GM21367 (cell line): Measurements from ENCODE around the gene WDR54.
A peak's percentile ranks its signal among the peaks of the same experiment; 100 is the strongest.
"Not testable (repeated sequence)": the region's sequence is repeated elsewhere in the genome, so short reads cannot be mapped to it uniquely, and the experiment has no call there.

ENCODE experiments used
- ATAC-seq: cut with Tn5 transposase; IDR thresholded peaks from one replicate; pipeline ENCODE4 v1.9.1; 2021; ENCODE audit not compliant: unreplicated experiment

The WDR54 gene

GRCh38 chr2:74406035-74406434 is 15.5 kb upstream of the WDR54 start:
- peak; percentile 62 for ATAC-seq

DNA sequence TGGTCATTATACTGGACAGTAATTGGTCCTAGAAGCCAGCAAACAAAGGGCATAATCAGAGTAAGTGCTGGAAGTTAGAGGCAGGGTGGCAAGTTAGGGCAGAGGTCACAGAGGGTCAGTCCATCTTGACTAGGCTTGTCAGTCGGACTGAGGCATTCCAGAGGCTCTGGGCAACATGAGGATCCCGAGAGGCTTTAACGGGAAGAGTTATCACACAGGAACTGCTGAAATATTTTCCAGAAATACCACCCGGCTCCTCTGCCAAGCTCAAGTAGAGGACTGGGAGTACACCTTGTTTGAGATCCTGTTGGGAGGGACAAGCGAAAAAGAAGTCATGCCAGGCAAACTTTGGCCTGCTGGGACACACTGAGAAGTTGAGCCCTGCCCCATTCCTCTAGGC is 13.8 kb upstream of the WDR54 start:
- ATAC-seq = no peak

DNA sequence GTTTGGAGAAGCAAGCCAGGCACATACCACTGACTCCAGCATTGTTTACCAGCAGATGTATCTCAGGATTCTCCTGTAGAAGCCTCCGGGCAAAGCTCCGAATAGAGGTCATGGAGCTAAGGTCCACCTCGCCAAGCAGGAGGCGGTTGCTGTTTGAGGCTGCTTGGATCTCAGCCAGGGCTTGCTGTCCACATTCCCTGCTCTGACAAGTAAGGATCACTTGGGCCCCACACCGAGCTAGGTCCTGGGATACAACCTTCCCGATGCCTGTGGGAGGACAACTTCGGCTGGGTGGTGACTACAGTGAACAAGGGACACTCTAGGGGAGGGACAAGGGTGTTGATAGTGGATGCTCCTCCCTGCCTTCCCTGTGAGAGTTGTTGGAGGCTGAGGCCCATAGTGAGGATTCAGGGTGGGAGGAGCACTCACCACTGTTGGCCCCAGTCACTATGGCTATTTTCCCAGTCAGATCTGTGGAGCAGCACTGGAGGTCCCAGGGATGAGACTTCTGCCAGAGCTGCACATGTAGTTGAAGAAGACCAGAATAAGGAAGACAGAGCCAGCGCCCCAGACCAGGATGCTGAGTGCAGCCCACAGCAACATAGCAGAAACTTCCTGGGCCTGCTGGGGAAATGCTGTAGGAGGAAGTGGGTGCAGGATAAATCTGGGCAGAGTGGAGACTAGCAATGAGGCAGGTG is 8.4 kb upstream of the WDR54 start:
- ATAC-seq = no peak

DNA sequence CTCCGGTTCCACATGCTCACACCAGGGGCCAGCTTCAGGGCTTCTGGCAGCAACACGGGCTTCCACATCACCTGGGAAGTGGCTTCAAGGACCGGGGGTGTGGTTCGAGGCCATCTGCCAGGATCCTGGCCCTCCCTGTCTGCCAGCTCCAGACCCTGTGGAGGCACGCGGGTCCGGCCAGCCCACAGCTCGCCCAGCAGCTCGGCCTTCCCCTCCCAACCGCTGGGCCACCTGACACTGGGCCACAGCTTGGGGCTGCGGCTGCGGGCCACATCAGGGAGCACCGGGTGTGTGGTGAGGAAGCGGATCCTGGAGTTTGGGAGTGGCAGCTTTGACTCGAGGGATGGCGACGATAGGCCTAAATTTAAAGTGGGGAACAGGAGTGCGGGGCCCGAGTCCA is 7.1 kb upstream of the WDR54 start:
- ATAC-seq = no peak

- no peak for ATAC-seq
These were observed 6.4 kb upstream of the WDR54 start for GRCh38 chr2:74414881-74415761.

DNA sequence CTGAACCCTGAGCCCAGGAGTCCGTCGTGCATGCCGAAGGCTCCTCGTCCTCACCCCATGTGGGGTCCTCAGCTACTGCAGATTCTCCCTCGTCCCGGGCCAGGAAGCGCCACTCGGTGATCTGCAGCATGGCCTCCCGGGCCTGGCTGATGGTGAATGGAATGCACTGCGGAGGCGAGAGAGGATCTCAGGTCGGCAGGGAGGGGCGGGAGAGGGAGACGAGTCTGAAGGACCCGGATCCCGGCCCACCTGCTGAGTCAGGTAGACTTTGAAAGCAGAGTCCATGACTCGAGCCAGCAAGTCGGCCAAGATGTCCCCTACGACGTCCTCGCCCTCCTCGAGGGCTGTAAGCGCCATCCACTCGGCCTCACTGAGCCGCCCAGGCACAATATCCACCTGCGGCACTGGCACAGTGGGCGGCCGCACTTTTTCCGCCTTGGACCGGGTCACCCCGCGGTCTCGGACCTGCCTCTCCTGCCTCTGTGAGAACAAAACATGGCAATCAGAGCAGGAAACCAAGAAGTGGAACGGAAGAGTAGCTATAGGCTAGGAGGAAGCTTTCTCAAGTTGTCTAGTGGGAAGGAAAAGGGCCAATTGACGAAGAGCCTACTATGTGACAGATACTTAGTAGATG is 5.7 kb upstream of the WDR54 start:
- no peak for ATAC-seq

GRCh38 chr2:74416778-74417177 is 4.8 kb upstream of the WDR54 start:
- no peak for ATAC-seq

DNA sequence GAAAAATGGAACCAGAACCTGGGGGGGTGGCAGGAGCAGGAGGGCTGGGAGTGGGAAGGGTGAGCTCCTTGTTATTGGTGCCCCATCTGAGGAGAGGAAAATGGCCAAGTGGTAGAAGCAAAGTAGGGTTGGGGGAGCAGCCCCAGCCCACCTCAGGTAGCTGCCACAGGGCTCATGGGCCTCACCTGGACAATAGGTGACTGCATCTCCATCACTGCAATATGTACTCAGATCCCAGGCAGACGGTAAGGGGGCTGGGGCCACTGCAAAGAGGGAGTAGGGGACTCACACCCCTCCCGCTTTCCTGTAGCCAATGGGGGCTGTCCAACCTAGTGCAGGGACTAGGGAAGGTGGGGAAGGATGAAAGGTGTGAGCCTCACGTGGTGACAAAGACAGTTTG is 4.3 kb upstream of the WDR54 start:
- no peak for ATAC-seq

- ATAC-seq = no peak
These were observed 3.8 kb upstream of the WDR54 start for GRCh38 chr2:74417763-74418162.

DNA sequence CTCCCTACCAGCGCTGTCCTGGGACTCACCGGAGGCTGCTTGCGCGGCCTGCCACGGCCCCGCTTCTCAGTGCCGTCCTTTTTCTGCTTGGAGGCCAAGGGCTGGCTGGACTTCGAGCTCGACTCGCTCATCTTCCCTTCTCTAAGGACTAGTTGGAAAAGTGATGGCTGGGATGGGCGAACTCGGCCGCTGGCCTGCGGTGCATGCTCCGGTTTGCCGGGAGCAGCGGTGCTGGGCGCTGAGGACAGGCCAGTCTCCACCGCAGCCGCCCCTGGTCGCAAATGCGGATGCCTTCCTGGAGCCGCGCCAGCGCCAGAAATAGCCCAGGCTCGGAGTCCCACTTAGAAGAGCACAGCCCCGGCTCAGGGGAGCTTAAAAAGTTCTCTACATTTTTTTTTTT is 3.2 kb upstream of the WDR54 start:
- no peak for ATAC-seq

GRCh38 chr2:74419345-74419744 is 2.2 kb upstream of the WDR54 start:
- no peak for ATAC-seq

- ATAC-seq = no peak
These were observed 1.5 kb upstream of the WDR54 start for GRCh38 chr2:74420006-74420405.

GRCh38 chr2:74420443-74421103 is 957 bp upstream of the WDR54 start:
- ATAC-seq = not testable (repeated sequence)

DNA sequence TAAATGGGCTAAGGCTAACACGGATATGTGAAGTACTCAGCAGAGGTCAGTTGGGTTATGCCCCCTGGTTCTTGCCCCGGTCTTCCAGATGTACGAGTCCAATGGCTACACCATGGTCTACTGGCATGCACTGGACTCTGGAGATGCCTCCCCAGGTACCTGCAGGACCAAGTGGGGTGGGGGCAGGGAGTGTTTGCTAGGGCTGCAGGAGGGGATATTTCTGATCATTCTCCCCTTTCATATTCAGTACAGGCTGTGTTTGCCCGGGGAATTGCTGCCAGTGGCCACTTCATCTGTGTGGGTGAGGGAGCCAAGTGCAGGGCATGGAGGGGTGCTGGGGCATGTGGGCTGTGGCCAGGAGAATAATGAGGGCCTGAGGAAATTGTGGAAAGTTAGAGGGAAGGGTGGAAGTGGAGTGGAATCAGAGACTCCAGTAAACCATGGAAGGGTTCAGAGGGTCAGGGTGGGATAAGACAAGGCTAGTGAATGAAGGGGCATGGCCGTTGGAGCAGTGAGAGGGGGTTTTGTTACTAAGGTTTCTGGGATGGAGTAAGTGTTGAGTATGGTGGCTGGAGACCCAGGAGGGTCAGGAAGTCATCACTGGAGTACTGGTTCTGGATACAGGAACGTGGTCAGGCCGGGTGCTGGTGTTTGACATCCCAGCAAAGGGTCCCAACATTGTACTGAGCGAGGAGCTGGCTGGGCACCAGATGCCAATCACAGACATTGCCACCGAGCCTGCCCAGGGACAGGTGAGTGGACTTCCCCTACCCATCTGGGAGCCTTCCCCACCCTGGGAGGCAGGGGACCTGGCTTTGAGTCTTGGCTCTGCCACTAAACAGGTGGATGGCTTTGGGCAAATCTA is 1.9 kb downstream of the WDR54 start:
- ATAC-seq = no peak

DNA sequence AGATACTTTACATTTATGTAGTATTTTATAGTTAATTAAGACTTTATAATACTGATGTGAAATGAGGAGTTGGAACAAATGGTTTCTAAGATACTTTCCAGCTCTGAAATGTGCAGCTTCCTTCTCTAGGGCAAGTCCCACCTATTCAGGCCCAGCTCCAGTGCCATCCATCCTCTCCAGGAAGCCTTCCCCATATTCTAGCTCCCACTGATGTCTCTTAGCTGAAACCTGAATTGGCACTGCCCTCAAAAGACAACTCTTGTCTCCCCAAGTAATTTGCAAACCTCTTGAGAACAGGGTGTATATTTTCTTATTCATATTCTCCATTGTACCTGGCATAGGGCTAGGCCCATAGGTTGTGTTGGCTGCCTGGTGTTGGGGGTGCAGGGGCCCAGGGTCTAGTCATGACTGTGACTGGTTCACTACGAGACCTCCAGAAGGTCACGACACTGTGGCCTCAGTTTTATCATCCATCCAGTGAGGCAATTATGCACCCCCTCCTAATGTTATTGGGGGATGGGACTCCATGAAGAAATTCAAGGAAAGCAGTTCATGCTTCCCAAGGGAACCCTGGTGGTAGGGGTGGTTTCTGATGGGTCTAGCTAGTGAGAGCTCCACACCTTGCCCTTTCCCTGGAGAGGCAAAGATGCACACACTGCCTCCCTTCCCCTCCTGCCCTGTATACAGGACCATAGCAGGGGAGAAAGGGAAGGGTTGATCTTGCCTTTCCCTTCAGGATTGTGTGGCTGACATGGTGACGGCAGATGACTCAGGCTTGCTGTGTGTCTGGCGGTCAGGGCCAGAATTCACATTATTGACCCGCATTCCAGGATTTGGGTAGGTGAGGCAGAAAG is 2.8 kb downstream of the WDR54 start:
- ATAC-seq = no peak

GRCh38 chr2:74424995-74425406 is 3.5 kb downstream of the WDR54 start:
- no peak for ATAC-seq

- ATAC-seq = no peak
These were observed 4.0 kb downstream of the WDR54 start for GRCh38 chr2:74425523-74425922.

DNA sequence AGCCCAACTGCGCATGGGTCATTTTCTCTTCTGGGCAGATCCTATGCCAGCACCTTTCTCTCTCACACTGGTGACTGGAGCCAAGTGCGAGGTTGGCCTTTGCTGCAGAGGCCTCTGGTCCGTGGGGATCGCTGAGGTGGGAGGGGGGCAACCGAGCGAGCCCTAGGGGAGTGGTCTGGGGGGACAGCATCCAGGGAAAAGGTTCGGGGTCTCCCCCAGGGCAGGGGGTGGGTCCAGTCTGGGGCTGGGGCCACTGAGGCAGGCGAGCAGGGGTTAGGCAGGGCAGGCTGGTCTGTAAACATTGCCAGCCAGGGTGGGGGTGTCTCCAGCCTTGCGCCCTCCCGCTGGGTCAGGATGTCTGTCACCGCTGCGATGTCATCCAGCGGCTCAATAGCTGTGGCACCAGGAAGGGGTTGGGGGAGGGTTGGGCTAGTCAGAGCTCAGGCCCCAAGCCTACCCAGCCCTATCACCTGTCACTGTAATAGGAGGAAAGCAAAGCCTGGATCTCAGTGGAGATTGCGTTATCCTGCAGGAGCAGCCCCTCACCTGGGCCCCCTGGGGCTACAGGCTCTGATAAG is 4.7 kb downstream of the WDR54 start:
- ATAC-seq = no peak

GRCh38 chr2:74427551-74427950 is 6.0 kb downstream of the WDR54 start:
- ATAC-seq = no peak
